Measurements from ENCODE around the gene RHOXF1. TPM values are rescaled to one million over a fixed set of nuclear protein-coding genes. Genes with fewer than 3 reads are reported as not detected.
A peak's percentile ranks its signal among the peaks of the same experiment; 100 is the strongest.

The RHOXF1 gene
- total and polyA plus RNA-seq, 10 of the 15 experiments (the other 5 are each of a cell fraction or from before 2014, with no cell fraction given) = 0.10 to 2.5 TPM; not detected in 8

- TF ChIP-seq, protein P1, sequence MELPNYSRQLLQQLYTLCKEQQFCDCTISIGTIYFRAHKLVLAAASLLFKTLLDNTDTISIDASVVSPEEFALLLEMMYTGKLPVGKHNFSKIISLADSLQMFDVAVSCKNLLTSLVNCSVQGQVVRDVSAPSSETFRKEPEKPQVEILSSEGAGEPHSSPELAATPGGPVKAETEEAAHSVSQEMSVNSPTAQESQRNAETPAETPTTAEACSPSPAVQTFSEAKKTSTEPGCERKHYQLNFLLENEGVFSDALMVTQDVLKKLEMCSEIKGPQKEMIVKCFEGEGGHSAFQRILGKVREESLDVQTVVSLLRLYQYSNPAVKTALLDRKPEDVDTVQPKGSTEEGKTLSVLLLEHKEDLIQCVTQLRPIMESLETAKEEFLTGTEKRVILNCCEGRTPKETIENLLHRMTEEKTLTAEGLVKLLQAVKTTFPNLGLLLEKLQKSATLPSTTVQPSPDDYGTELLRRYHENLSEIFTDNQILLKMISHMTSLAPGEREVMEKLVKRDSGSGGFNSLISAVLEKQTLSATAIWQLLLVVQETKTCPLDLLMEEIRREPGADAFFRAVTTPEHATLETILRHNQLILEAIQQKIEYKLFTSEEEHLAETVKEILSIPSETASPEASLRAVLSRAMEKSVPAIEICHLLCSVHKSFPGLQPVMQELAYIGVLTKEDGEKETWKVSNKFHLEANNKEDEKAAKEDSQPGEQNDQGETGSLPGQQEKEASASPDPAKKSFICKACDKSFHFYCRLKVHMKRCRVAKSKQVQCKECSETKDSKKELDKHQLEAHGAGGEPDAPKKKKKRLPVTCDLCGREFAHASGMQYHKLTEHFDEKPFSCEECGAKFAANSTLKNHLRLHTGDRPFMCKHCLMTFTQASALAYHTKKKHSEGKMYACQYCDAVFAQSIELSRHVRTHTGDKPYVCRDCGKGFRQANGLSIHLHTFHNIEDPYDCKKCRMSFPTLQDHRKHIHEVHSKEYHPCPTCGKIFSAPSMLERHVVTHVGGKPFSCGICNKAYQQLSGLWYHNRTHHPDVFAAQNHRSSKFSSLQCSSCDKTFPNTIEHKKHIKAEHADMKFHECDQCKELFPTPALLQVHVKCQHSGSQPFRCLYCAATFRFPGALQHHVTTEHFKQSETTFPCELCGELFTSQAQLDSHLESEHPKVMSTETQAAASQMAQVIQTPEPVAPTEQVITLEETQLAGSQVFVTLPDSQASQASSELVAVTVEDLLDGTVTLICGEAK (IDR thresholded peaks at IDR 0.05; ENCODE audit: borderline replicate concordance) = no peak
- no peak for TF ChIP-seq ATF7 (IDR thresholded peaks at IDR 0.05; ENCODE audit: low read depth)
- no peak for TF ChIP-seq MYC (IDR thresholded peaks at IDR 0.05; ENCODE audit: insufficient read depth, insufficient read length, insufficient replicate concordance, low read length, severe bottlenecking)
- TF ChIP-seq SIX5 (IDR thresholded peaks at IDR 0.05; ENCODE audit: low read depth, low read length, severe bottlenecking) = no peak
- no peak for TF ChIP-seq BHLHE40 (IDR thresholded peaks at IDR 0.05; ENCODE audit: borderline replicate concordance in 1 of 2, low read depth in 2 of 2, low read length in 1 of 2)
- no peak for TF ChIP-seq NBN (IDR thresholded peaks at IDR 0.05)
- peak; percentile 50; the same call in 1 of the 2 replicates for TF ChIP-seq IKZF1 (conservative IDR thresholded peaks at IDR 0.05)
- no peak for TF ChIP-seq REST (IDR thresholded peaks at IDR 0.05; ENCODE audit: low read depth, low read length)
- TF ChIP-seq PML (IDR thresholded peaks at IDR 0.05; ENCODE audit: low read length) = no peak
- TF ChIP-seq SMC3 (IDR thresholded peaks at IDR 0.05; ENCODE audit: borderline replicate concordance, low read length) = no peak
- TF ChIP-seq CREM (IDR thresholded peaks at IDR 0.05; ENCODE audit: low read depth) = no peak
- TF ChIP-seq GATAD2B (conservative IDR thresholded peaks at IDR 0.05; ENCODE audit: low read depth) = no peak
- TF ChIP-seq MTA2 (IDR thresholded peaks at IDR 0.05; ENCODE audit: low read depth) = 0 out of 2 replicates have a peak, but pooled peaks have one; percentile 14
- TF ChIP-seq JUND (IDR thresholded peaks at IDR 0.05; ENCODE audit: low read depth, low read length) = no peak
- TF ChIP-seq, protein P2, sequence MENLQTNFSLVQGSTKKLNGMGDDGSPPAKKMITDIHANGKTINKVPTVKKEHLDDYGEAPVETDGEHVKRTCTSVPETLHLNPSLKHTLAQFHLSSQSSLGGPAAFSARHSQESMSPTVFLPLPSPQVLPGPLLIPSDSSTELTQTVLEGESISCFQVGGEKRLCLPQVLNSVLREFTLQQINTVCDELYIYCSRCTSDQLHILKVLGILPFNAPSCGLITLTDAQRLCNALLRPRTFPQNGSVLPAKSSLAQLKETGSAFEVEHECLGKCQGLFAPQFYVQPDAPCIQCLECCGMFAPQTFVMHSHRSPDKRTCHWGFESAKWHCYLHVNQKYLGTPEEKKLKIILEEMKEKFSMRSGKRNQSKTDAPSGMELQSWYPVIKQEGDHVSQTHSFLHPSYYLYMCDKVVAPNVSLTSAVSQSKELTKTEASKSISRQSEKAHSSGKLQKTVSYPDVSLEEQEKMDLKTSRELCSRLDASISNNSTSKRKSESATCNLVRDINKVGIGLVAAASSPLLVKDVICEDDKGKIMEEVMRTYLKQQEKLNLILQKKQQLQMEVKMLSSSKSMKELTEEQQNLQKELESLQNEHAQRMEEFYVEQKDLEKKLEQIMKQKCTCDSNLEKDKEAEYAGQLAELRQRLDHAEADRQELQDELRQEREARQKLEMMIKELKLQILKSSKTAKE (IDR thresholded peaks at IDR 0.05; ENCODE audit: low read depth, poor library complexity, severe bottlenecking) = no peak
- TF ChIP-seq CHD2 (IDR thresholded peaks at IDR 0.05; ENCODE audit: borderline replicate concordance, low read depth, low read length) = no peak
- no peak for TF ChIP-seq CEBPB (IDR thresholded peaks at IDR 0.05; ENCODE audit: borderline replicate concordance in 1 of 2, low read depth in 2 of 2, low read length in 2 of 2)
- no peak for TF ChIP-seq ZNF217 (IDR thresholded peaks at IDR 0.05)
Observed at GRCh38 chrX:120087289-120088017, 28.3 kb downstream of the RHOXF1 start (continued).
